ENCODE data around the gene GFRA1. TPM values are rescaled to one million over a fixed set of nuclear protein-coding genes. Genes with fewer than 3 reads are reported as not detected.

The GFRA1 gene
- polyA plus RNA-seq, 3 donors = not detected

- no peak overlapping the region for H2AFZ ChIP-seq (ENCODE audit: insufficient read depth, low read depth, low read length, poor library complexity, severe bottlenecking)
- H4K20me1 ChIP-seq (ENCODE audit: insufficient read depth, low read length) = no peaks in the 10 kb centered on the region
- H3K27ac Mint-ChIP-seq = no peak overlapping the region
- no peak overlapping the region for H3K4me2 ChIP-seq (replicated peaks; ENCODE audit: extremely low read depth, low read length, poor library complexity, severe bottlenecking)
- no peak overlapping the region for H3K27ac ChIP-seq (ENCODE audit: low read depth in 1 of 2, low read length in 2 of 2)
- TF ChIP-seq CTCF (IDR thresholded peaks at IDR 0.05) = no peak
- H3K4me1 ChIP-seq (ENCODE audit: control insufficient read depth in 1 of 2, insufficient read depth in 2 of 2, low read length in 2 of 2) = no peaks in the 10 kb centered on the region
- H3K4me3 ChIP-seq (replicated peaks in 1 of 3; ENCODE audit: low read depth in 2 of 3, low read length in 3 of 3) = no peak overlapping the region
- intact Hi-C loops (cut with micrococcal nuclease) = no loop called here
- no peaks in the 10 kb centered on the region for H3K27me3 ChIP-seq (ENCODE audit: control insufficient read depth in 2 of 2, insufficient read depth in 2 of 2, low read length in 2 of 2)
- H3K36me3 ChIP-seq (replicated peaks in 1 of 2; ENCODE audit: control insufficient read depth in 1 of 2, insufficient read depth in 2 of 2, low read length in 2 of 2) = no peaks in the 10 kb centered on the region
- H3K9ac ChIP-seq (ENCODE audit: insufficient read depth, low read length, poor library complexity, severe bottlenecking) = no peak overlapping the region
- H3K4me1 Mint-ChIP-seq = no peaks in the 10 kb centered on the region
- H3K79me2 ChIP-seq (ENCODE audit: insufficient read depth, low read length) = no peaks in the 10 kb centered on the region
- no peak for DNase-seq
- H3K9me3 Mint-ChIP-seq = peaks cover 0 to 10% (median 2%) of the 10 kb centered on the region in 7 donors
- no peaks in the 10 kb centered on the region for H3K36me3 Mint-ChIP-seq
- WGBS (ENCODE audit: insufficient coverage) = 100% methylated on average over 1 of the region's 3 CpGs
- H3K9me3 ChIP-seq (replicated peaks in 1 of 2; ENCODE audit: control insufficient read depth in 1 of 2, insufficient read depth in 1 of 2, low read length in 2 of 2) = peaks cover 0 to 6% of the 10 kb centered on the region in 2 donors
- no peak overlapping the region for H3K4me3 Mint-ChIP-seq
- H3K27me3 Mint-ChIP-seq (ENCODE audit: low read depth in 3 of 3) = peaks cover 0 to 1% (median 0%) of the 10 kb centered on the region in 3 donors
These were observed 172.0 kb downstream of the GFRA1 start for GRCh38 chr10:116100984-116101383.

- Mint-ChIP-seq H3K4me1 (no peaks in the 10 kb centered on the region), H3K36me3 (no peaks in the 10 kb centered on the region), H3K27me3 (ENCODE audit: low read depth in 3 of 3) (peaks cover 0 to 1% (median 0%) of the 10 kb centered on the region in 3 donors), H3K4me3 (no peak overlapping the region), H3K27ac (no peak overlapping the region), H3K9me3 (peaks cover 0 to 6% (median 2%) of the 10 kb centered on the region in 7 donors)
- Histone ChIP-seq H3K9me3 (replicated peaks in 1 of 2; ENCODE audit: control insufficient read depth in 1 of 2, insufficient read depth in 1 of 2, low read length in 2 of 2) (peaks cover 0 to 6% of the 10 kb centered on the region in 2 donors), H3K36me3 (replicated peaks in 1 of 2; ENCODE audit: control insufficient read depth in 1 of 2, insufficient read depth in 2 of 2, low read length in 2 of 2) (no peaks in the 10 kb centered on the region), H3K27me3 (ENCODE audit: control insufficient read depth in 2 of 2, insufficient read depth in 2 of 2, low read length in 2 of 2) (no peaks in the 10 kb centered on the region), H3K4me1 (ENCODE audit: control insufficient read depth in 1 of 2, insufficient read depth in 2 of 2, low read length in 2 of 2) (no peaks in the 10 kb centered on the region), H3K4me3 (replicated peaks in 1 of 3; ENCODE audit: low read depth in 2 of 3, low read length in 3 of 3) (no peak overlapping the region), H3K27ac (ENCODE audit: low read depth in 1 of 2, low read length in 2 of 2) (no peak overlapping the region), H3K4me2 (replicated peaks; ENCODE audit: extremely low read depth, low read length, poor library complexity, severe bottlenecking) (no peak overlapping the region), H3K79me2 (ENCODE audit: insufficient read depth, low read length) (no peaks in the 10 kb centered on the region), H4K20me1 (ENCODE audit: insufficient read depth, low read length) (no peaks in the 10 kb centered on the region), H2AFZ (ENCODE audit: insufficient read depth, low read depth, low read length, poor library complexity, severe bottlenecking) (no peak overlapping the region), H3K9ac (ENCODE audit: insufficient read depth, low read length, poor library complexity, severe bottlenecking) (no peak overlapping the region)
- 100% methylated on average over 1 of the region's 5 CpGs for WGBS (ENCODE audit: insufficient coverage)
- DNase-seq = no peak
- TF ChIP-seq CTCF (IDR thresholded peaks at IDR 0.05) = no peak
- intact Hi-C loops (cut with micrococcal nuclease) = no loop called here
These were observed 174.0 kb downstream of the GFRA1 start for GRCh38 chr10:116099023-116099420.

All from CD14-positive monocyte (primary cell).